A204.1 (cell line): ENCODE data around the gene STMN3.
"Not testable (repeated sequence)": the region's sequence is repeated elsewhere in the genome, so short reads cannot be mapped to it uniquely, and the experiment has no call there.

Source experiments
- FAIRE-seq: peaks from 2 replicates; lab custom pipeline; 2012; peaks lifted over from hg19 to GRCh38; lab: Jason Lieb, UNC

STMN3 gene

DNA sequence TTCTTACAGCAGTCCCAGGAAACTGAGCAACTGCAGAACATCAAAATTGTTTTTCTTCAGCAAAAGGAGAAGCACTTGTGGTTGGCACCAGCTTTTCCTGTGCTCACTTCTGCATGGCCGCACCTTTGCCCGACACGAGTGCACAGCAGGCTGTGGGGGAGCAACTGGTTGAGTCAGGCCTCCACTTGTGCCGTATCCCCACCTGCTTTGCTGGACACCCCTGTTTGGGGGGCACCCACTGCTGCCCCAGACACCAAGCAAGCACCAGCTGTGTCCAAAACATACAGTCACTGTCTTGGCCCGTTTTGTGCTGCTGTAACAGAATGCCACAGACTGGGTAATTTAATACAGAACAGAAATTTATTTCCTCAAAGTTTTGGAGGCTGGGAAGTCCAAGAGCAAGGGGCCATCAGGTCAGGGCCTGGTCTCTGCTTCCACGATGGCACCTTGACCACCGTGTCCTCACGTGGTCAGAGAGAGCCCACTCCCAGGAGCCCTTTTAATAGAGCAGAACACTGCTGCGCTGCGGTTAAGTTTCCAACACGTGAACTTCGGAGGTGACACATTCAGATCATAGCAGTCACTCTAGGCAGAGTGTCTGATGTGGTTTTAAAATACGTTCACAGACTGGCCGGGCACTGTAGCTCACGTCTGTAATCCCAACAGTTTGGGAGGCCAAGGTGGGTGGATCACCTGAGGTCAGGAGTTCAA is 17.6 kb downstream of the STMN3 start:
- no peak for FAIRE-seq

DNA sequence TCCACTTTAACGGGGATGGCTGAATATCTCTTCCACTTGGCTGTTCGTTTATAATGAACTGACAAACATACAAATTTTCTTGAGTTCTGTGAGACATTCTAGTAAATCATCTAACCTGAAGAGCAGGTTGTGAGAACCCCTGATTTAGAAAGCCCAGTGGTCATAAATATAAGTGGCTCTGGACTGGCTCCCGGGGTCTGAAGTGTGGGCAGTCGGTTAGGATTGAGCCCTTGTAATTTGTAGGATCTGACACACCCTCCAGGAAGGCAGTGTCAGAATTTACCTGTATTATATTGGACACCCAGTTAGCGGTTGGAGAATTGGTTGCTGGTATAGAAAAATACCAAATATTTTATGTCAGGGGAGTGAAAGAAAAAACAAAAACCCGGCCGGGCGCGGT is 19.5 kb downstream of the STMN3 start:
- FAIRE-seq = no peak

DNA sequence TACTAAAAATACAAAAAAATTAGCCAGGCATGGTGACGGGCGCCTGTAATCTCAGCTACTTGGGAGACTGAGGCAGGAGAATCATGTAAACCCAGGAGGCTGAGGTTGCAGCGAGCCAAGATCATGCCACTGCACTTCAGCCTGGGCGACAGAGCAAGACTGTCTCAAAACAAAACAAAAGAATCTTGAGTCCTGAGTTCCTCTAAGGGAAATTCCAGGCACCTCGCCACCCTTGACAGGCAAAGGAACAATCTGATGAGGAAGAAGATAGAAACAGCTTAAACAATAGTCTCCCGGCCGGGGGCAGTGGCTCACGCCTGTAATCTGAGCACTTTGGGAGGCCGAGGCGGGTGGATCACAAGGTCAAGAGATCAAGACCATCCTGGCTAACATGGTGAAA is 21.8 kb downstream of the STMN3 start:
- not testable (repeated sequence) for FAIRE-seq

DNA sequence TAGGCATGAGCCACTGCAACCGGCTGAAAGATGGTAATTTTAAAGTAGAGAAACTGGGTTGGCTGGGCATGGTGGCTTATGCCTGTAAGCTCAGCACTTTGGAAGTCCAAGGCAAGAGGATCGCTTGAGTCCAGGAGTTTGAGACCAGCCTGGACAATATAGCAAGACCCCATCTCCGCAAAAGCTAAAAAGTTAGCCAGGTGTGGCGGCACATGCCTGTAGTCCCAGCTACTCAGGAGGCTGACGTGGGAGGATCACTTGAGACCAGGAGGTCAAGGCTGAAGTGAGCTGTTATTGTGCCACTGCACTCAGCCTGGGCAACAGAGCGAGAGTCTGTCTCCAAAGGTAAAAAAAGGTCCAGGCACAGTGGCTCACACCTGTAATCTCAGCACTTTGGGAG is 22.3 kb downstream of the STMN3 start:
- not testable (repeated sequence) for FAIRE-seq

DNA sequence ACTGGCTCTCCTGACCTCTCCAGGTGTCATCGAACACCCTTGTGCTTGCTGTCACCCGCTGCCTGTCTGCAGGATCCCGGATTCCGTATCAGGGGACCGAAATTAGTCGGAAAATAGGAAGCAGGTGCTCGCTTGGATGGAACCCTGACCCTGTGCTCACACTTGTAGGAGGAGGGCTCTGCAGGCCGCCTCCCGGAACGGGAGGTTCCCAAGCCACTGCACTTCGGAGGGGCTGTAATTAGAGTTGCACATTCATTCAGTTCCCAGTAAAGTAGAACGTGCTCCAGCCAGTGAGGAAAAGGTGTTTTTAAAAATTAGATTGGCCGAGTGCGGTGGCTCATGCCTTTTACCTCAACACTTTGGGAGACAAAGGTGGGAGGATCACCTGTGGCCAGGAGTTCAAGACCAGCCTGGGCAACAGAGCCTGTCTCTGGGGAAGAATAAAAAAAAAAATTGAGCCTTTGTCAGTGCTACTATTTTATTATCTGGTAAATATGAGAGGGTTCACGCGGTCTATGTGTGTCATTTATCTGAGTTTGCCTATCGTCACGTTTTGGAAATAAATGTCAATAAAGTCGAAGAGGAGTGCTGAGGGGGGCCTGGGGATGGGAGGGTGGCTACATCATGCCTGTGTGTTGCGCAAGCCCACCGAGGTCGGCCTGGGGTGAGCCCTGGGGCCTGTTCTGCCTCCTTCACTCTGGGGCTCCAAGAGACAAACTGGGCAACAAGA is 24.8 kb downstream of the STMN3 start:
- FAIRE-seq = no peak

DNA sequence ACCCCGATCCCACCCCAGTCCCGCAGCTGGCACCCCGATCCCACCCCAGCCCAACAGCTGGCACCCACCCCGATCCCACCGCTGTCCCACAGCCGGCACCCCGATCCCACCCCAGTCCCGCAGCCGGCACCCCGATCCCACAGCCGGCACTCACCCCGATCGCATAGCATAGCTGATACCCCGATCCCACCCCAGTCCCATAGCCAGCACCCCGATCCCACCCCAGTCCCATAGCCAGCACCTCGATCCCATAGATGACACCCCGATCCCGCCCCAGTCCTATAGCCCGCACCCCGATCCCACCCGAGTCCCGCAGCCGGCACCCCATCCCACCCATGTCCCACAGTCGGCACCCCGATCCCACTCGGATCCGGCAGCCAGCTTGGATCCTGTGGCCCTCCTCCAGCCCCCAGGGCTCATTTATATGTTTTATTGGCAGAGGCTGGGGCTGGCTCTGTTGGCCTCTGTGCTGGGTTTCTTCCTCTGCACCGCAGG is 25.4 kb downstream of the STMN3 start:
- no peak for FAIRE-seq

DNA sequence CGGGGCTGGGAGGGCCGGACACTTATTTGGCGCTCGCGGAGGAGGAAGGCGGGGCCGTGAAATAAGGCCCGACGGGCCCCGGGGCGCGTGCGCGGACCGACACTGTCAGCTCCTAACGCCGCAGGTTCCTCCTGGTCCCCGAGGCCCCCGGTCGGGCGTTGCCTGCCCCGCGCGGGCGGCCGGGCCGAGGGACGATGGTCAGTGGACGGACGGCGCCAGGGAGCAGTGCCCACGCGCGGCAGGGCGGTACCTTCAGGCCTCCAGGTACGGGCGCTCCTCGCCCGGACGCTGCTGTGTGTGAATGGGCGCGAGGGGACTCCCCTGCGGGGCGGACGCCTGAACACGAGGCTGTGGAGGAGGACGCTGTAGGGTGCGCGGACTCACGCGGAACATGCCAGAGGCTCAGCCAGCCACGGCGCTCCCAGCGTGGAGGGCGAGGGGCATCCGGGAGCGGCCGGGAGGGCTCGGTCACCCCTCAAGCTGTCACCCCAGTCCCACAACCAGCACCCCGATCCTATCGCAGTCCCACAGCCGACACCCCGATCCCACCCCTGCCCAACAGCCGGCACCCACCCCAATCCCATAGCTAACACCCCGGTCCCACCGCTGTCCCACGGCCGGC is 26.0 kb downstream of the STMN3 start:
- no peak for FAIRE-seq

DNA sequence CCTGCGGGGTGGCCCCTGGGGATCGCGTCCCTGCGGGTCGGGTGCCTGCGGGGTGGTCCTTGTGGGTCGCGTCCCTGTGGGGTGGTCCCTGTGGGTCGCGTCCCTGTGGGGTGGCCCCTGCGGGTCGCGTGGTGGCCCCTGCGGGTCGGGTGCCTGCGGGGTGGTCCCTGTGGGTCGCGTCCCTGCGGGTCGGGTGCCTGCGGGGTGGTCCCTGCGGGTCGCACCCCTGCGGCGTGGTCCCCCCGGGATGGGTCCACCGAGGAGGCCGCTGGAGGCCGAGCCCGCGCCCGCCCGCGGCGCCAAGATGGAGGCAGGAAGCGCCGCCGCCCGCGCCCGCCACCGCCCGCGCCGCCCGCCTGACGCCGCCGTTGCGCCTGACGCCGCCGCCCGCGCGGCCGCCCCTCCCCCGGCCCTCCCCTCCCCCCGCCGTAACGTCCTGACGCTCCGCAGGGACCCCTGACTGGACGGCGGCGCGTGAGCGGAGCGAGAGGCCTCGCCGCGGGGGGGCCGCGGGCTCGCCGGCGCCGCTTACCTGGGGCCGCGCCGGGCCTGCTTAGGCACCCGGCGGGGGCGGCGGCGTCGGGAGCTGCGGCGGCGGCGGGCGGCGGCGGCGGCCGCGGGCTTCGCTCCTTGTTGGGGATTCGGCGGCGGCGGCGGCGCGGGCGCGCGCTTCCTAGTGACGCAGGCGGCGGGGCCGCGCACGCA is 26.6 kb downstream of the STMN3 start, which contains the start of gene GMEB2:
Gene GMEB2, minus strand, starts transcription at position 678 of the 705 bp plus-strand sequence. CDS start 7,704 bp downstream, outside the sequence.
- no peak for FAIRE-seq

DNA sequence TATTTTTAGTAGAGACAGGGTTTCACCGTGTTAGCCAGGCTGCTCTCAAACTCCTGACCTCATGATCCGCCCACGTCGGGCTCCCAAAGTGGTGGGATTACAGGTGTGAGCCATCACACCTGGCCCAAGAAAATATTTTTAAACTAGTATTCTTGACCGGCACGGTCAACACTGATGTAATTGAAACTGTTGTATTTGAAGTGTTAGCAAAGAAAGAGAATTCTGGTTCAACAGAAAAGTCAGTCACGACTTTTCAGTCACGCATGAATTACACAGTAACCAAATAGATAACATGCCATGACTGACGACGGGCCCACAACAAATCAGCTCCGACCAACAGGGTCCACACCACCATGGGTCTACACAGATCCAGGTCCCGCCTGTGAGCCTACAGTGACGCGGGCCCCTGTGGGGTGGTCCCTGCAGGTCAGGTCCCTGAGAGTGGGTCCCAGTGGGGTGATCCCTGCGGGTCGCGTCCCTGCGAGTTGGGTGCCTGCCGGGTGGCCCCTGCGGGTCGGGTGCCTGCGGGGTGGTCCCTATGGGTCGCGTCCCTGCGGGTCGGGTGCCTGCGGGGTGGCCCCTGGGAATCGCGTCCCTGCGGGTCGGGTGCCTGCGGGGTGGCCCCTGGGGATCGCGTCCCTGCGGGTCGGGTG is 27.3 kb downstream of the STMN3 start:
- FAIRE-seq = no peak

DNA sequence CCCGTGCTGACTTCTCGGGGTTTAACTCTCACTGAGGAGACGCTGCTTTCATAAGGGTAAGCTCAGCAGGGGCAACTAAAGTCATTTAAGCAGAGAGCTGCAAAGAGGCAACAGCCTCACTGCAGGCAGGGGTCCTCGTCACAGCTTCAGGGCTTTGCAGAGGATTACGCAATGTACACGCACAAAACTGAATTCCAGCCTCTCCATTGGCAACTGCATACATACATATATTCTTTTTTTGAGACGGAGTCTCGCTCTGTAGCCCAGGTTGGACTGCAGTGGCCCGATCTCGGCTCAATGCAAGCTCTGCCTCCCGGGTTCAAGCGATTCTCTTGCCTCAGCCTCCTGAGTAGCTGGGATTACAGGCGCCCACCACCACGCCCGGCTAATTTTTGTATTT is 28.7 kb downstream of the STMN3 start:
- no peak for FAIRE-seq

DNA sequence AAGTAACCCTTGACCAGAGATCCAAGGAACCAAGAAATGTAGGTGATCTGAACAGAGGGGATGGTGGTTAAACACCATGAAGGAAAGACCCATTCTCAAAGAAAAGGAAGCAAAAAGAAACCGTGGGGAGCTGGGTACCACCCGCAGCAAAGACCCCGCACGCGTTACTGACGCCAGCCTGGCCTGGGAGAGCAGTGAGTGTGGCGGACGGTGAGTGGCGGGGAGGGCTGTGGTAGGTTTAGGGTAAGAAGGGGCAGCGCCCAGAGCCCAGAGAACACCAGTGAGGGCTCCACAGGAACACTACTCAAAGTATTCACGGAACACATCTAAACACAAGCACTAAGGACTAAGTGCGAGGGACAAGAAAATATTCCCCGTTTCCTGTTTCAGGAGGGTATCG is 30.5 kb downstream of the STMN3 start:
- FAIRE-seq = no peak

DNA sequence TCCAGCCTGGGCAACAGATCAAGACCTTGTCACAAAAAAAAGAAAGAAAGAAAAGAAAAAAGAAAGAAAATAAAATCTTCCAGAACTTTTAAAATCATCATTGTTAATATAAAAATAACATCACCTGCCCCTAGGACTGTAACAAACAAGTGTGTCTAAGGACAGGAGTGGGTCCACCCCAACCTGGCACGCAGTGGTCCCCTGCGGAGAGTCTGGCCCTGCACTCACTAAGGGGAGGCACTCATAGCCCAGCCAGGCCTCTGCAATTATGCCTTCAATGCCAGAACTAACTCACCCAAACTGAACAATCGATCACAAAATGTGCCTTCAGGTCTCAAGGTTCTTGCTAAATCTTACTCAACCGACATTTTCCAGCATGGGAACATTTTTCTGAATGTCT is 31.1 kb downstream of the STMN3 start:
- no peak for FAIRE-seq

DNA sequence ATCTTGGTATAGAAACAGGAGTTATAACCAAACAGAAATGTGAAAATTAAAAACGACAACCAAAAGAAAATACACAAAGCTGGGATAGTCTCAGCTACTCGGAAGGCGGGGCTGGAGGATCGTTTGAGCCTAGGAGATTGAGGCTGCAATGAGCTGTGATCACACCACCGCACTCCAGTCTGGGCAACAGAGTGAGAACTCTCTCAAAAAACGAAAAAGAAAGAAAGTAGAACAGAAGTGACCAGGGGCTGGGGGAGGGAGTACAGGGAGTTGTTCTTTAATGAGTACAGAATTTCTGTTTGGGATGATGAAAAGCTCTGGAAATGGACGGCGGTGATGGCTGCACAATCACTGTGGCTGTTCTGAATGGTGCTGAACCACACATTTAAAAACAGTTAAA is 32.2 kb downstream of the STMN3 start:
- no peak for FAIRE-seq

DNA sequence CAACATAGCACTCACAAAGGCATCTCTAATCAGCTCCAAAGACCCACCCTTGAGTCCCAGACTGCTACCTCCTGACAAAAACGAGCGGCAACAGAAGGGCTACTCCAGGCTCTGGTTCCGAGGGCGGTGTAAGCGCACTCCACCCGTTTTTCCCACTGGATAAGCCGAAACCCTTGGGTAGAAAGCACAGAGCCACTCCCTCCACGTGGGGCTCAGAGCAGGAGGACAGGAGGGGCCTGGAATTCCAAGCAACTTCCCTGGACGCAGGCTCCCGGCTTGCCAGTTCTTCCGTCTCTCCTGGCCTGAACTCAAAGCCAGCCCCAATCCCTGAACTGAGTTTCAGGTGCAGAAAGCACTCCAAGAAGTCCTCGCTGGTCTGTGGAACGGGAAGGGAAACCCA is 33.7 kb downstream of the STMN3 start:
- FAIRE-seq = no peak

DNA sequence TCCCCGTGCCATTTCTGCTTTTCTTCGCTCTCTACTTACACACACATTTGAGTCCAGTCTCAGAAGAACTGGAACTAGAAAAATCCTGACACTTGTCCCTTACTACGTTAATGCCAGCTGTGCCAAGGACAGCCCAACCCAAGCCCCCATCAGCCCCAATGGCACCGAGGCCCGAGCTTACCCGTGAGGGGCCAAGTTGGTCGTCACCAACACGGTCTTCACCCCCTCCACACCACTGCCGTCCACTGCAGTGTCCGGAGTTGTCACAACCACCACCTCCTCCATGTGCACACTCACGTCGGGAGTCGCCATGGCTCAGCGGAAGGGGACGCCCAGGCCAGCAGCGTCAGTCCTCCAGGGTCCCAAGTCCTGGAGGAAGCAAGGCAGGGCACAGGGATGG is 34.1 kb downstream of the STMN3 start:
- no peak for FAIRE-seq

DNA sequence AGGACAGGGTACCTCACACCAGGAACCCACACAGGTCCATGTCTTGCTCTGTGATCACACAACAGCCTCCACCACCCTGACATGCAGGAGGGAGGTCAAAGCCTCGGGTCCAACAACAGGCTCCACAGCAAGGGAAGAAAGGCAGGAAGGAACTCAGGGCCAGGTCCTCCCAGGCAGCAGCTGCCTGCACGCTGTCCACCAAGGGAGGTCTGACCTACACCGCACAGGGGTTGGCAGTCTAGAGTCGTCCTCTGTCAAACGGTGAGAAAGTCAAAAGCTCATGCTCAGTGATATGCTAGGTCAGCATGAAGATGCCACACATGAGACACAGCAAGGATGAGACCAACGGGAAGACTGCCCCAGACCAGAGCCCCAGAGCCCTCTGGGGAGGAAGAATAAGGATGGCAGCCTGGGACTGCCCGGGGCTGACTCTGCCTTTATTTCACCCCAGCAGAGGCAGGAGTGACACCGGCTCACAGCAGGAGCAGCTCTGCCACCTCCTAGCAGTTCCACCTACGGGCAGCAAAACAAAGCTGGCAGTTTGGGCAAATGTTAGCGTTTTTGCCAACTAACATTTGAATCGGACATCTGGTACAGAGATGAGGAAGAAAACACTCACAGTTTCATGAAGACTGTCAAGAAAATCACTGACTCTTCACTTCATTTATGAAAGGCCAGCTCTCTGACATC is 34.8 kb downstream of the STMN3 start:
- no peak for FAIRE-seq

DNA sequence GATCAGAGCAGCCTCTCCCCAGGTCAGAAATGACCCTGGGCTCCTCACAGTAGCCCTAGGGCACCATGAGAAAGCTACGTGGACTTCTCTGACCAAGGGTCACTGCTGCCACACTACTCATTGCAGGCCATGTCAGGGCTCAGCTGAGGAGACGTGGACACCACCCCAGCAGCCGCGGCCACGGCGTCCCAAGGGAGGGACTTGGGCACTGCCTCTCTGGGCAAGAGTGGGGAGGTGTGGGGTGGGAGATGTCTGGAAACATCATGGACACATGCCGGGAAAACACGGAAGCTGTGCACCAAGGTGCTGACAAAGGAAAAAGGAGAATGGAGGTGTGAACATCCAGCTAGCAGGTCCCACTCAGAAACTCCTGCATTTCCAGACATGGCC is 35.4 kb downstream of the STMN3 start:
- no peak for FAIRE-seq

DNA sequence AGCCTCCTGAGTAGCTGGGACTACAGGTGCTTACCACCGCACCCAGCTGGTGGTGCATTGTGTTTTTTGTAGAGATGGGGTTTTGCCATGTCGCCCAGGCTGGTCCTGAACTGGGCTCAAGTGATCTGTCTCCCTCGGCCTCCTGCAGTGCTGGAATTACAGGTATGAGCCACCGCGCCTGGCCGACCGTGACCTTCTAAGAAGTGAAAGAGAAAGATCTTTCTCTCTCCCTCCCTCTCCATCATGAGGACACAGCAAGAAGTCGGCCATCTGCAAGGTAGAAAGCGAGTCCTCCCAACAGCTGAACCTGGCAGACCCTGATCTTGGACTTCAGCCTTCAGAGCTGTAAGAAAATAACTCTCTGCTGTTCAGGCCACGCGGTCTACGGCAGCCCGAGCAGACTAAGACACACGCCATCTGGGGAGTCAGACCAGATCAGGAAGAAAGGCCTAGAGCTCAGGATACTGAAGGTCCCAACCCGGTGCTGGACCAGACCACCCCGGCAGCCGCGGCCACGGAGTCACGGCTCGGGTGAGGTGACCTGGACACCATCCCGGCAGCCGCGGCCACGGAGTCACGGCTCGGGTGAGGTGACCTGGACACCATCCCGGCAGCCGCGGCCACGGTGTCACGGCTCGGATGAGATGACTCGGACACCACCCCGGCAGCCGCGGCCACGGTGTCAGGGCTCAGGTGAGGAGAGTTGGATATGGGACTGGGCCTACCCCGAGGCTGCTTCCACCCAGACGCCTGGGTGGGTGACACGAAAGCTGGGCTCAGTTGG is 35.9 kb downstream of the STMN3 start:
- FAIRE-seq = no peak

DNA sequence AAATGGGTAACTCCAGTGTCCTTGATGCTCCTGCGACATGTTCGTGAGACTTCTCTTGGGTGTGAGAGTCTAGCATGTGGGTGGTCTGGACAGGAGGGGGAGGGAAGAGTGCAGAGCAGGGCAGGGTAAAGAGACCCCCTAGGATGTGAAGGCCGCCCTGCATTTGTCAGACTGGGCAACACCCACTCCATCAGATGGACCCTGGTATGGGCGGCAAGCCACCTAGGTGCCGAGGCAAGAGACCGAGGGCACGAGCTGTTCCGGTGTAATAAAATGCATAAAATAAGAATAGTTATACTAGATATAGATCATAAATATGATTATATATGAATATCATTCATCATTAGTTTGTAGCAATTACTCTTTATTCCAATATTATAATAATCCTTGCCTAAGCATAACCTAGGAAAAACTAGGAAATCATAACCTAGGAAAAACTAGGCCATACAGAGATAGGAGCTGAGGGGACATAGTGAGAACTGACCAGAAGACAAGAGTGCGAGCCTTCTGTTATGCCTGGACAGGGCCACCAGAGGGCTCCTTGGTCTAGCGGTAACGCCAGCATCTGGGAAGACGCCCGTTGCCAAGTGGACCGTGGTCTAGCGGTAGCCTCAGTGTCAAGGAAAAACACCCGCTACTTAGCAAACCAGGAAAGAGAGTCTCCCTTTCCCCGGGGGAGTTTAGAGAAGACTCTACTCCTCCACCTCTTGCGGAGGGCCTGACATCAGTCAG is 39.2 kb downstream of the STMN3 start:
- not testable (repeated sequence) for FAIRE-seq
